Neutrophil (primary cell): ENCODE measurements around the gene CSF1.

ENCODE experiments used
- H3K27ac ChIP-seq: fragments of 200-600 bp; sonication (generic); 2 replicates; pipeline ENCODE4 v1.5.1; 2016; ENCODE audit warnings: mild to moderate bottlenecking, moderate library complexity
- H3K27me3 ChIP-seq: fragments of 200-600 bp; sonication (generic); 2 replicates; pipeline ENCODE4 v1.6.0; 2016; ENCODE audit warnings: mild to moderate bottlenecking
- H3K36me3 ChIP-seq: fragments of 200-600 bp; sonication (generic); 2 replicates; pipeline ENCODE4 v1.5.1; 2017
- H3K4me1 ChIP-seq, 2 experiments: fragments of 200-600 bp in 1 of 2; sonication (generic) in 1 of 2; 1 replicate in 1 of 2; 2 replicates in 1 of 2; pipeline versions ENCODE4 v1.5.1 to v1.6.1; 2013 to 2016; ENCODE audit warnings: low read depth in 1 of 2, low read length in 1 of 2, mild to moderate bottlenecking in 1 of 2, moderate library complexity in 1 of 2; ENCODE audit not compliant: control insufficient read depth in 1 of 2, insufficient read depth in 1 of 2
- H3K4me3 ChIP-seq, 2 experiments: fragments of 200-600 bp in 1 of 2; sonication (generic) in 1 of 2; 1 replicate in 1 of 2; 2 replicates in 1 of 2; pipeline ENCODE4 v1.5.1; 2013 to 2016; ENCODE audit warnings: low read depth in 1 of 2, low read length in 1 of 2, mild to moderate bottlenecking in 1 of 2, moderate library complexity in 1 of 2
- H3K9me3 ChIP-seq: fragments of 200-600 bp; sonication (generic); 2 replicates; pipeline ENCODE4 v1.5.1; 2016
- CTCF ChIP-seq: fragments of 200-600 bp; sonication (generic); IDR thresholded peaks from 2 replicates; pipeline ENCODE4 v1.5.1; 2016; ENCODE audit warnings: antibody characterized with exemption

CSF1 gene

GRCh38 chr1:109979489-109980091, 68.9 kb downstream of the CSF1 start:
- Histone ChIP-seq H3K4me3 (no peak overlapping the region), H3K27me3 (no peaks in the 10 kb centered on the region), H3K27ac (no peak overlapping the region), H3K9me3 (no peaks in the 10 kb centered on the region), H3K4me1 (peaks cover 5 to 8% of the 10 kb centered on the region in 2 experiments), H3K36me3 (no peaks in the 10 kb centered on the region)
- no peak for TF ChIP-seq CTCF
